ENCODE results near the gene LTBP1. TPM values are rescaled to one million over a fixed set of nuclear protein-coding genes. Genes with fewer than 3 reads are reported as not detected.
"Not testable (repeated sequence)": the region's sequence is repeated elsewhere in the genome, so short reads cannot be mapped to it uniquely, and the experiment has no call there.

LTBP1 gene
- total RNA-seq, 1 experiment from 2014 or later = 10.3 TPM

DNA sequence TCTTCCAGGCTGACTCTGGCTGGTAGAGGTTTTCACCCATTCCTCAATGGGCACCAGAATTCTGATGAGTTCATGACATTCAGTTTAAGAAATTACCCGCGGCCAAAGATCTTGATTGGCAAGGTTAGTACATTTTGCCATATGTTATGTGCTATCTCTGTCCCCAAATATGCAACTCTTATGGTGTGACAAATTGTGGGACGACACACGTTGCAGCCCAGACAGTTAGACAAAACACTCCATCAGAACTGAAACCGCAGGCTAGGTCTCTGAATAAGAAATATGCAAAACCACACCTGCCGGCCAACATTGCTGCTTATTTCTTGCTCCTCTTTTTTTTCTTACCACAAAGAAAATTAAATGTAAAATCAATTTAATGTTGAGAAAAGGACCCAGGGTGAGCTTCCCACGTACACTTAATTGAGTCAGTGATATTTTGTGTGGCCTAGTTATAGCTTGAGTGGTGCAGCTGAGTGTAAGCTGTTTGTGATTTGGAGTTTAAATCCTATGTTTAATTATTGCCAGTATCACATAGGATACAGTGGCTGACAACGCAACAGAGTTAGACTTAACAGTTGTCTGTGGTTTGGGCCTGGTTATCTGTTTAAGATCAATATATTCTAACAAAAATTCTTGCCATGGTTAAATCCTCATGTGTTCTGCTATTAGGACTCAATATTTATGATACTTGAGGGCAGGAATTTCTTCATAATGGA is 35.7 kb upstream of the LTBP1 start:
- ChIA-PET CTCF (no interaction called here), POLR2A (ENCODE audit: unreplicated experiment) (no interaction called here)
- H3K27me3 ChIP-seq (ENCODE audit: insufficient read depth, low read depth) = no peaks in the 10 kb centered on the region
- no peaks in the 10 kb centered on the region for H4K20me1 ChIP-seq (ENCODE audit: insufficient read depth)
- H3K9me2 ChIP-seq (ENCODE audit: insufficient read depth) = peaks cover 4% of the 10 kb centered on the region; the same call in 1 of the 2 replicates
- TF ChIP-seq CTCF (conservative IDR thresholded peaks at IDR 0.05) (no peak), EZH2 (IDR thresholded peaks at IDR 0.05; ENCODE audit: low read depth) (no peak)
- H3K79me2 ChIP-seq (ENCODE audit: low read depth) = no peaks in the 10 kb centered on the region
- H3K9me3 ChIP-seq (ENCODE audit: insufficient read depth, low read depth) = 0 out of 2 replicates have a peak, but pooled peaks cover 3% of the 10 kb centered on the region
- intact Hi-C loops (cut with micrococcal nuclease; ENCODE audit: unreplicated experiment) = no loop called here
- DNase-seq = no peak
- H3K36me3 ChIP-seq (ENCODE audit: low read depth) = no peaks in the 10 kb centered on the region
- H2AFZ ChIP-seq = no peak overlapping the region
- no peak overlapping the region for H3K27ac ChIP-seq
- BruUV-seq (replicated peaks) = no TSS peak
- H3F3A ChIP-seq (ENCODE audit: insufficient read depth, low read depth) = no peaks in the 10 kb centered on the region
- H3K4me1 ChIP-seq (replicated peaks; ENCODE audit: insufficient read depth) = no peaks in the 10 kb centered on the region
- H3K4me2 ChIP-seq = no peak overlapping the region
- no peak overlapping the region for H3K4me3 ChIP-seq

DNA sequence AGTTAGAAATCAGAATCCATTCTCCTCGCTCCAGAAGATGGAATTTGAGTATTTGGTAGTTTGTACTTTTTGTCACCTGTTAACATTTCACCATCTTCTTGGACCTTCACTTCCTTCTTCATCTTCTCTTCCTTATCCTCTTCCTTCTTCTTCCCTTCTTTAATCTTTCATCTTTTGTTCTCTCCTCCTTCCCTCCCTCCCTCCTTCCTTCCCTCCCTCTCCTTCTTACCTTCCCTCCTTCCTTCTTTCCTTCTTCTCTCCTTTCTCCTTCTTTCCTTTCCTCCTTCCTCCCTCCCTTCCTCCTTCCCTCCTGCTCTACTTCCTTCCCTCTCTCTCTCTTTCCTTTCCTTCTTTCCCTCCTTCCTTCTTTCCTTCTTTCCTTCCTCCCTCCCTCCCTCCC is 31.1 kb upstream of the LTBP1 start:
- TF ChIP-seq EZH2 (IDR thresholded peaks at IDR 0.05; ENCODE audit: low read depth) = no peak
- TF ChIP-seq CTCF (conservative IDR thresholded peaks at IDR 0.05) = no peak
- H3K9me2 ChIP-seq (ENCODE audit: insufficient read depth) = peaks cover 4% of the 10 kb centered on the region; the same call in 1 of the 2 replicates
- intact Hi-C loops (cut with micrococcal nuclease; ENCODE audit: unreplicated experiment) = no loop called here
- H4K20me1 ChIP-seq (ENCODE audit: insufficient read depth) = no peaks in the 10 kb centered on the region
- no peaks in the 10 kb centered on the region for H3K79me2 ChIP-seq (ENCODE audit: low read depth)
- BruUV-seq (replicated peaks) = no TSS peak
- no peak overlapping the region for H3K4me2 ChIP-seq
- DNase-seq = no peak
- POLR2A ChIA-PET (ENCODE audit: unreplicated experiment) = no interaction called here
- no peak overlapping the region for H3K4me3 ChIP-seq
- H3K27ac ChIP-seq = no peak overlapping the region
- H3F3A ChIP-seq (ENCODE audit: insufficient read depth, low read depth) = no peaks in the 10 kb centered on the region
- CTCF ChIA-PET = no interaction called here
- no peaks in the 10 kb centered on the region for H3K36me3 ChIP-seq (ENCODE audit: low read depth)
- H2AFZ ChIP-seq = no peak overlapping the region
- no peaks in the 10 kb centered on the region for H3K4me1 ChIP-seq (replicated peaks; ENCODE audit: insufficient read depth)
- no peaks in the 10 kb centered on the region for H3K27me3 ChIP-seq (ENCODE audit: insufficient read depth, low read depth)
- H3K9me3 ChIP-seq (ENCODE audit: insufficient read depth, low read depth) = 0 out of 2 replicates have a peak, but pooled peaks cover 3% of the 10 kb centered on the region

DNA sequence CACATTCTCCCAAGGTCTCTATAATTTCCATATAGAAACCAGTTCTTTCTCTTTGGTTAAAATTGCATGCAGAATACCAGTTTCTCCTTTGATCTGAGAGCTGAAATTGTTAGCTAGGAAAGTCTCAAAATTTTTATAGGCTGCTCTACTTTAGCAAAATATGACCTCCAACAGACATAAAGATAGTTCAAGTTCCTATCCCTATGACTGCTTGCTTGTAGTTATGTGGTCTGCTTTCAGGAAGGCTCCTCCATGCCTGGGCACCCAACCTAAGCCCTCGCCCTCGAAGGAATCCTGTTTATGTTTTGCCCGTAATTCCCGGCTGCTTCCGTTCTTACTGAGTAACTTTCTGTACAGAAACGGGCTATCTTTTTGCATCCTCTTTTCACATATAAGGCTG is 28.0 kb upstream of the LTBP1 start:
- H3K9me2 ChIP-seq (ENCODE audit: insufficient read depth) = no peaks in the 10 kb centered on the region
- no peaks in the 10 kb centered on the region for H4K20me1 ChIP-seq (ENCODE audit: insufficient read depth)
- H3F3A ChIP-seq (ENCODE audit: insufficient read depth, low read depth) = no peaks in the 10 kb centered on the region
- H3K4me2 ChIP-seq = no peak overlapping the region
- no peaks in the 10 kb centered on the region for H3K36me3 ChIP-seq (ENCODE audit: low read depth)
- 0 out of 2 replicates have a peak, but pooled peaks cover 3% of the 10 kb centered on the region for H3K9me3 ChIP-seq (ENCODE audit: insufficient read depth, low read depth)
- ChIA-PET POLR2A (ENCODE audit: unreplicated experiment) (no interaction called here), CTCF (no interaction called here)
- H3K79me2 ChIP-seq (ENCODE audit: low read depth) = no peaks in the 10 kb centered on the region
- no TSS peak for BruUV-seq (replicated peaks)
- no peak for DNase-seq
- no peaks in the 10 kb centered on the region for H3K4me1 ChIP-seq (replicated peaks; ENCODE audit: insufficient read depth)
- TF ChIP-seq CTCF (conservative IDR thresholded peaks at IDR 0.05) (no peak), EZH2 (IDR thresholded peaks at IDR 0.05; ENCODE audit: low read depth) (no peak)
- H3K27me3 ChIP-seq (ENCODE audit: insufficient read depth, low read depth) = no peaks in the 10 kb centered on the region
- no peak overlapping the region for H3K27ac ChIP-seq
- intact Hi-C loops (cut with micrococcal nuclease; ENCODE audit: unreplicated experiment) = no loop called here
- no peak overlapping the region for H2AFZ ChIP-seq
- no peak overlapping the region for H3K4me3 ChIP-seq

DNA sequence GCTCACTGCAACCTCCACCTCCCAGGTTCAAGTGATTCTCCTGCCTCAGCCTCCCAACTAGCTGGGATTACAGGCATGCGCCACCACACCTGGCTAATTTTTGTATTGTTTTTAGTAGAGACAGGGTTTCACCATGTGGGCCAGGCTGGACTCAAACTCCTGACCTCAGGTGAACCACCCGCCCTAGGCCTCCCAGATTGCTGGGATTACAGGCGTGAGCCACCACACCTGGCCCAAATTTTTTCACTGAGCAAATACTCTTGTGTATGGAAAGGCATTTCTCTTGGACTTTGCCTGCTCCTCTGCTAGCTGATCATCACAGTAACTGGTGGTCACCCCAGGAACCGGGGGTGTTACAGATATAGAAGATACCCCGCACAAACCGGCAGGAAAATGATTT is 26.9 kb upstream of the LTBP1 start:
- H3K9me3 ChIP-seq (ENCODE audit: insufficient read depth, low read depth); H3K4me3 ChIP-seq; H3K9me2 ChIP-seq (ENCODE audit: insufficient read depth); POLR2A ChIA-PET (ENCODE audit: unreplicated experiment); CTCF ChIA-PET; H3F3A ChIP-seq (ENCODE audit: insufficient read depth, low read depth); H2AFZ ChIP-seq; H3K4me1 ChIP-seq (replicated peaks; ENCODE audit: insufficient read depth); intact Hi-C loops (cut with micrococcal nuclease; ENCODE audit: unreplicated experiment); H3K79me2 ChIP-seq (ENCODE audit: low read depth); H3K27ac ChIP-seq; H3K36me3 ChIP-seq (ENCODE audit: low read depth); H3K27me3 ChIP-seq (ENCODE audit: insufficient read depth, low read depth); H3K4me2 ChIP-seq; DNase-seq; H4K20me1 ChIP-seq (ENCODE audit: insufficient read depth); BruUV-seq (replicated peaks): not testable (repeated sequence)

DNA sequence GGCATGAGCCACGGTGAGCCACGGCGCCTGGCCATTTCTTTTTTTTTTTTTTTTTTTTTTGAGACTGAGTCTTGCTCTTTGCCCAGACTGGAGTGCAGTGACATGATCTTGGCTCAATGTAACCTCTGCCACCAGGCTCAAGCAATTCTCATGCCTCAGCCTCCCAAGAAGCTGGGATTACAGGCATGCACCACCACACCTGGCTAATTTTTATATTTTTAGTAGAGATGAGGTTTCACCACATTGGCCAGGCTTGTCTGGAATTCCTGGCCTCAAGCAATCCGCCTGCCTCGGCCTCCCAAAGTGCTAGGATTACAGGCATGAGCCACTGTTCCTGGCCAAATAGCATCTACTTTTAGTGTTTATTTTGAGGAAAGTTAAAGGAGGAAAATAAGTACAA is 25.3 kb upstream of the LTBP1 start:
- BruUV-seq (replicated peaks); H3K9me3 ChIP-seq (ENCODE audit: insufficient read depth, low read depth); intact Hi-C loops (cut with micrococcal nuclease; ENCODE audit: unreplicated experiment); CTCF ChIA-PET; H3K27me3 ChIP-seq (ENCODE audit: insufficient read depth, low read depth); H2AFZ ChIP-seq; H3F3A ChIP-seq (ENCODE audit: insufficient read depth, low read depth); H4K20me1 ChIP-seq (ENCODE audit: insufficient read depth); DNase-seq; H3K4me2 ChIP-seq; POLR2A ChIA-PET (ENCODE audit: unreplicated experiment); H3K4me1 ChIP-seq (replicated peaks; ENCODE audit: insufficient read depth); H3K4me3 ChIP-seq; H3K79me2 ChIP-seq (ENCODE audit: low read depth); H3K27ac ChIP-seq; H3K36me3 ChIP-seq (ENCODE audit: low read depth); H3K9me2 ChIP-seq (ENCODE audit: insufficient read depth): not testable (repeated sequence)
